BJ (cell line): ENCODE measurements around the gene KCNQ1. TPM values are rescaled to one million over a fixed set of nuclear protein-coding genes. Genes with fewer than 3 reads are reported as not detected.

ENCODE experiments used
- CTCF ChIA-PET: fragments of 350-600 bp; formaldehyde crosslinking; extraction: SDS; loops from one replicate; lab custom pipeline; 2021; ENCODE audit warnings: antibody characterized with exemption, inconsistent platforms; lab: Yijun Ruan, JAX
- POLR2A ChIA-PET: fragments of 300-600 bp; sonication (Branson Sonifier 250); formaldehyde crosslinking; extraction: SDS; loops from one replicate; lab custom pipeline; 2021; ENCODE audit warnings: antibody characterized with exemption; lab: Charles Lee
- DNase-seq: peaks from one replicate; pipeline ENCODE4 v3.0.0-alpha.2; 2011; ENCODE audit warnings: low read depth
- H3K27me3 ChIP-seq: 2 replicates; pipeline ENCODE4 v1.6.0; 2011; ENCODE audit warnings: low read length; ENCODE audit not compliant: control insufficient read depth, insufficient read depth
- H3K36me3 ChIP-seq: 2 replicates; pipeline ENCODE4 v1.5.1; 2011; ENCODE audit warnings: low read length; ENCODE audit not compliant: control insufficient read depth, insufficient read depth
- H3K4me3 ChIP-seq: 2 replicates; pipeline ENCODE4 v1.5.1; 2011; ENCODE audit warnings: low read depth, mild to moderate bottlenecking, control low read depth, low read length
- CTCF ChIP-seq: IDR thresholded peaks from 2 replicates; pipeline ENCODE4 v1.5.1; 2011; ENCODE audit warnings: low read depth, mild to moderate bottlenecking, control low read depth, inconsistent platforms, low read length, moderate library complexity; ENCODE audit not compliant: insufficient read depth
- polyA plus RNA-seq: library from polyadenylated mRNA; depleted of rRNA; stranded (reverse); fragments of >200 nt; gene quantifications from 2 replicates; pipeline ENCODE4 v1.2.3, GENCODE V29; 2011

The KCNQ1 gene
- polyA plus RNA-seq, 1 experiment = not detected

DNA sequence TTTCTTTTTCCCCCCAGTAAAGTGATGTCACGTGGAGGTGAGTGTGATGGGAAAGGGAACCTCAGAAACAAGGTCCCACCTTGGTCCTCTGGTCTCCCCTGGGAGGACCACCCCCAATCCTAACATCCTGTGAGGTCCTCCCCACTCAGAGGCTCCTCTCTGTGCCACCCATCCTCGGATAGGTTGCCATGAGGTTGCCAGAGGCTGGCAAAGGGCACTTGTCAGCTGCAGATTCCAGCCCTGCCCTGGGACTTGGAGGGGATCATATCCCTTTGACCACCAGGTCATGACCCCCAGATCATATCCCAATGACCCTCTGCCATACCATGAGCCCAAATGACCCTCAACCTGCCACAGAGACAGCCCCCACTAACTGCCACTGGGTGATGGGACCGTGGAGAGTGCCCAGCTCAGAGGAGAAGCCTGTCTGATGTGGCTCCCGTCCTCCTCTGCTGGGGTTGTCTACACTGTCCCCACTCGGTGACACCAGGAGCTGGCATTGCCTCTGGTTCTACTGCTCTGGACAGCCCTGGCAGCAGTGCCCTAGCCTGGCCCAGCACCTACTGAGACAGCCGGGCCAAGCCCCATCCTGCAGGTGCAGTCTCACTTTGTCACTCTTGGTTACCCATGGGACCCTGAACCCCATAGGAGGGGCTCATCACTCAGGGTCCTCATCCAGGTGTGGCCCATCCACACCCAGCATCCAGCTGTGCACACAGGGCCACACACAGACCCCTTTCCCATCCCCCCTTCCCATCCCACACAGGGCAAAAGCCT is 345.2 kb downstream of the KCNQ1 start:
- TF ChIP-seq CTCF = no peak
- Histone ChIP-seq H3K36me3 (no peaks in the 10 kb centered on the region), H3K4me3 (no peak overlapping the region), H3K27me3 (peaks cover 23% of the 10 kb centered on the region)
- CTCF ChIA-PET = interaction anchor here (0.7 to 0.8 kb wide), 2 partner anchors 14 to 101 kb away, joined by 3 read pairs; no protein-coding TSS in a partner anchor
- DNase-seq = no peak
- POLR2A ChIA-PET = no interaction called here

- H3K27me3 ChIP-seq = peaks cover 23% of the 10 kb centered on the region
- no peak for TF ChIP-seq CTCF
- no peak overlapping the region for H3K4me3 ChIP-seq
- ChIA-PET CTCF (interaction anchor here (0.7 to 0.8 kb wide), 2 partner anchors 15 to 102 kb away, joined by 3 read pairs; no protein-coding TSS in a partner anchor), POLR2A (no interaction called here)
- H3K36me3 ChIP-seq = no peaks in the 10 kb centered on the region
- DNase-seq = no peak
Observed at GRCh38 chr11:2790568-2790921, 345.7 kb downstream of the KCNQ1 start.

GRCh38 chr11:2791139-2791520 is 346.3 kb downstream of the KCNQ1 start:
- H3K4me3 ChIP-seq = no peak overlapping the region
- CTCF ChIA-PET = no interaction called here
- no peaks in the 10 kb centered on the region for H3K36me3 ChIP-seq
- H3K27me3 ChIP-seq = peaks cover 23% of the 10 kb centered on the region
- DNase-seq = no peak
- POLR2A ChIA-PET = no interaction called here
- no peak for TF ChIP-seq CTCF

- Histone ChIP-seq H3K4me3 (peak overlapping the region; percentile 11; the same call in 1 of the 2 replicates), H3K27me3 (peaks cover 23% of the 10 kb centered on the region), H3K36me3 (no peaks in the 10 kb centered on the region)
- TF ChIP-seq CTCF = no peak
- no peak for DNase-seq
- POLR2A ChIA-PET = no interaction called here
- CTCF ChIA-PET = no interaction called here
Observed at GRCh38 chr11:2791521-2792380, 346.9 kb downstream of the KCNQ1 start.

- TF ChIP-seq CTCF = no peak
- ChIA-PET CTCF (no interaction called here), POLR2A (no interaction called here)
- DNase-seq = no peak
- no peak overlapping the region for H3K4me3 ChIP-seq
- peaks cover 23% of the 10 kb centered on the region for H3K27me3 ChIP-seq
- no peaks in the 10 kb centered on the region for H3K36me3 ChIP-seq
Observed at GRCh38 chr11:2792381-2793250, 347.8 kb downstream of the KCNQ1 start.
